Measurements from ENCODE around the gene KCNJ12.

DNA sequence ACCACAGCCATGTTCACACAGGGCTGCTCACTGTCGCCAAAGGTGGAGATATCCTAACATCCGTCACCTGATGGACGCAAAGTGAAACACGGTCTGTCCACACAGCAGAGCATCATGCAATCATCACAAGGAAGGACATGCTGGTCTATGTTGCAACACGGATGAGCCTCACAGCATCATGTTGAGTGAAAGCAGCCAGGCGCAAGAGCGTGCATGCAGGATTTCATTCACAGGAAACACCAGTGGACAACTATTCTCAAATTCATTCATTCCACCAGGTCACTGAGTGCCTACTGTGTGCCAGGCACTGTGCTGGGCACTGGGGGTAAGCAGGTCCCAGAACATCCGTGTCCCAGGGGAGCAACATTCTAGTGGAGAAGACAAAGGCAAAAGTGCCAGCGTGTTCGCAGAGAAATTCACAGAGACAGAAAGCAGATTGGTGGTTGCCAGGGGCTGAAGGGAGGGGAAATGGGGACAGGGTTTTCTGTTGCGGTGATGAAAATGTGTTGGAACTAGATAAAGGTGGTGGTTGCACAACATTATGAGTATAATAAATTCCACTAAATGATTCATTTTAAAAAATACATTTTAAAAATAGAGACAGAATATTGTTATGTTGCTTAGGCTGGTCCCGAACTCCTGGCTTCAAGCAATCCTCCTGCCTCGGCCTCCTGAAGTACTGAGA, 22.7 kb upstream of the KCNJ12 start:
- TF ChIP-seq POLR2A (IDR thresholded peaks at IDR 0.05), result no peak
- TF ChIP-seq, protein P1, sequence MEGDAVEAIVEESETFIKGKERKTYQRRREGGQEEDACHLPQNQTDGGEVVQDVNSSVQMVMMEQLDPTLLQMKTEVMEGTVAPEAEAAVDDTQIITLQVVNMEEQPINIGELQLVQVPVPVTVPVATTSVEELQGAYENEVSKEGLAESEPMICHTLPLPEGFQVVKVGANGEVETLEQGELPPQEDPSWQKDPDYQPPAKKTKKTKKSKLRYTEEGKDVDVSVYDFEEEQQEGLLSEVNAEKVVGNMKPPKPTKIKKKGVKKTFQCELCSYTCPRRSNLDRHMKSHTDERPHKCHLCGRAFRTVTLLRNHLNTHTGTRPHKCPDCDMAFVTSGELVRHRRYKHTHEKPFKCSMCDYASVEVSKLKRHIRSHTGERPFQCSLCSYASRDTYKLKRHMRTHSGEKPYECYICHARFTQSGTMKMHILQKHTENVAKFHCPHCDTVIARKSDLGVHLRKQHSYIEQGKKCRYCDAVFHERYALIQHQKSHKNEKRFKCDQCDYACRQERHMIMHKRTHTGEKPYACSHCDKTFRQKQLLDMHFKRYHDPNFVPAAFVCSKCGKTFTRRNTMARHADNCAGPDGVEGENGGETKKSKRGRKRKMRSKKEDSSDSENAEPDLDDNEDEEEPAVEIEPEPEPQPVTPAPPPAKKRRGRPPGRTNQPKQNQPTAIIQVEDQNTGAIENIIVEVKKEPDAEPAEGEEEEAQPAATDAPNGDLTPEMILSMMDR (IDR thresholded peaks at IDR 0.05), result no peak
